Anterior cingulate cortex (tissue), 58 donors: Measurements from ENCODE around the gene LAMA3.

Source experiments
- DNase-seq, 58 donors: peaks; one replicate each; lab custom pipeline; 2025; lab: John Stamatoyannopoulos, UW

Gene LAMA3

DNA sequence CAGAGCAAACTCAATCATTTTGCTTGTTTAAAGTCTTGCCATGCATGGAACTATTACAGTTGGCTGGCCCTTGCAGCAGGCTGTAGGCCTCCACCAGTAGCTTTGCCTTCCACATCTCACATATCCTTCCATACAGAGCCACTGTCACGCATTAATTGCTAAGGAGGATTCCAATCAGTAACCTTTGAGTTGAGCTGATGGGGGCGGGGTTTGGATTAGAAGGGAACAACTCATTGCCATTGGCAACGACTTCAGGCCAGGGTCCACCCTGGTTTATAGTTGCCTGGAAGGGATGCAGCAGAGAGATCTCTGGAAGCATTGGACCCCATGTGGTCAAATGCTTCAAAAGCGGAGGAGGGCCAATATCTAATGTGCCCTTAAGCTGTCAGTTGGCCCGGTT is 262.0 kb downstream of the LAMA3 start:
- no peak for DNase-seq

DNA sequence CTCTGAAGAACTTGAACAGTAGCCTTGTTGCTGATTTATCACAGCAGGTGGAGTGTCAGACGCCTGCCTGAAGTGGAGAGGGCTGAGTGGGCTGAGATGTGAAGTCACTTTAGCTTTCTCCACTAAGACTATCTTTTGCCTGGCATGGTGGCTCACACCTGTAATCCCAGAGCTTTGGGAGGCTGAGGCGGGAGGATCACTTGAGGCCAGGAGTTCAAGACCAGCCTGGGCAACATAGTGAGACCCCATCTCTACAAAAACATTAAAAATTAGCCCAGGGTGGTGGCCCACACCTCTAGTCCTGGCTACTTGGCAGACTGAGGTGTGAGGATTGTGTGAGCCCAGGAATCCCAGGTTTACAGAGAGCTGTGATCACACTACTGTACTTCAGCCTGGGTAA is 264.7 kb downstream of the LAMA3 start:
- DNase-seq, result no peak

- DNase-seq, result no peak
Observed at GRCh38 chr18:23956483-23956882, 267.2 kb downstream of the LAMA3 start.

- peak in 52 of 58 donors; percentile 9 to 87 (median 66) for DNase-seq
Observed at GRCh38 chr18:23958036-23958435, 268.8 kb downstream of the LAMA3 start.

DNA sequence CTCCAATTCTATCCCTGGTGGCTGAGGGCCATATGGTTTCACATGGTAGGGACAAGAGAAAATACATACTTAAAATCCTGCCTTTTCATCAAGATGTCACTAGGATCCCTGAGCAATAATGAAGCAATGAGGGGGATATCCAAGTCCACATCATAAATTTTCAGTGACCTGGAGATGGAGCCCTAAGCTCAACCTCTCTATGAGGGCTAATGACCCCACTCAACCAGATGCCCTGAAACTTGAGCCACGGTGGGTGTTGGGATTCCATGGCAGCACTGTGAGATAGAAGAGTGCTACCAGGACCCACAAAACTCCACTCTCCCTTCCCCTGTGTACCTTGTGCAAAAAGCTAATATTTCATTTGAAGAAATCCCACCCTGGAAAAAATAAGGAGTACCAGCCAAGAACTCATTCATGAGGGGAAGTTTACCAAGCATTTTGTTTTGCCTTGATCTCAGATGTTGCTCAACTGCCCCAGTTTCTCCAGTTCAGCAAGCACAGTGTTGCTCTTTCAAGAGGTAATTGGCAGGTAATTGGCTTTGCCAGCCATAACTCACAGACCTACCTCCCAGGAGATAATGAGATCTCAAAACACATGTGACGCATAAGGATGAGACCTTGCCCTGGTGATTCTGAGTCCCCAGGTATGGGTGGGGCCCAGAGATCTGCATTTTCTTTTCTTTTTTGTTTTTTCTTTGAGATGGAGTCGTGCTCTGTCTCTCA is 274.4 kb downstream of the LAMA3 start:
- no peak for DNase-seq

- no peak for DNase-seq
Observed at GRCh38 chr18:23964282-23965238, 275.3 kb downstream of the LAMA3 start.

DNA sequence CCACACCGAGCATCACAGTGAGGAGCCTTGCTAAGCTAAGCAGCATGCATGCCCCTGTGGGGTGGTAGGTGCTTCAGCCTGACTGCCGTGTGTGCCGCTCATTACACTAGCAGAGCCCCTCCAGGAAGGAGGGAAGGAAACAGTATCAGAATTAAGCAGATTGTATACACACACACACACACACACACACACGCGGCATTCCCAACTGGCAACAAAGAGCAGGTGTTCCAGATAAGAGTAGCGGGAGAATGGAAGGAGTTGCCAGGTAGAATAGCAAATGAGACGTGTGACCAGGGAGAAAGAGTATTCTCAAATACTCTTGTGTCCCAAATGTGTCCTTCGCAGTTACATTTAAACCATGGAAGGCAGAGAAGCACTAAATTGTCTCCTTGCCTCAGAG is 277.7 kb downstream of the LAMA3 start:
- DNase-seq, result no peak

GRCh38 chr18:23967321-23968089 is 278.3 kb downstream of the LAMA3 start:
- no peak for DNase-seq

- DNase-seq, result no peak
Observed at GRCh38 chr18:23968638-23969604, 279.7 kb downstream of the LAMA3 start.

- DNase-seq, result no peak
Observed at GRCh38 chr18:23969664-23970063, 280.4 kb downstream of the LAMA3 start.

GRCh38 chr18:23970161-23971096 is 281.2 kb downstream of the LAMA3 start:
- DNase-seq, result no peak

DNA sequence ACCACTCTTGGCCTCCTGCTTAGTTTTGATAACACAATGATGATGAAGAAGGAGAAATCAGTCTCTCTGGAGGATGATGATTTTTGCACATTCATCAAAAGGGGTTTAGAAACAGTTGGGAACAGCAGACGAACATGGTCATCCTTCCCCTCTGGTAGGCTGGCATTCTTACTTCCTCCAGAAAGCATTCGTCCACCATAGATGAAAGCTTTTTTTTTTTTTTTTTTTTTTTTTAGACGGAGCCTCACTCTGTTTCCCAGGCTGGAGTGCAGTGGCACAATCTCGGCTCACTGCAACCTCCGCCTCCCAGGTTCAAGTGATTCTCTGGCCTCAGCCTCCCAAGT is 281.8 kb downstream of the LAMA3 start:
- no peak for DNase-seq

DNA sequence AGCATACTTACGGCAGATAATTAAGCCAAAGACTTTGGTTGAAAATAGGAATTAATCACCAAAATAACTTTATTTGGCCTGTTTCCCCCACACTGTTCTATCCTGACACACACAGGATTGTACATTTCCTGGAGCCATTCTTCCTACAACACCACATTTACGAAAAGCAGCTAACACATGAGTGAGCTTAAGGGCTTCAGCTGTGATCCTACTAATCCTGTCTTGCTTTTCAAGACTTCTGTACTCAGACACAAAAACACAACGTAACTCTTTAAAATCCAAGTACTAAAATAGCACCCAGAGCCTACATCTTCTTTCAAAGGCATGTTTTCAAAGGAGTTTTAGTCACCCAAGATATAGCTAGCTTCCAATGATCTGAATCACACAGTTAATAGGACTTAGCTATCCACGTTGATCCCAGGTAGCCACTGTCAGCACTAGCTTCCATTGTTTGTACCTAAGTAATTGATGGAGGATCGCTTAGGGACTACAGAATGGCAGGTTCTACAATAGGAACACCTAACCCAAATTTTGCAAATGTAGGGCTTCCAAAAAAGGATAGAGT is 282.5 kb downstream of the LAMA3 start:
- no peak for DNase-seq

GRCh38 chr18:23972453-23972852 is 283.2 kb downstream of the LAMA3 start:
- no peak for DNase-seq

DNA sequence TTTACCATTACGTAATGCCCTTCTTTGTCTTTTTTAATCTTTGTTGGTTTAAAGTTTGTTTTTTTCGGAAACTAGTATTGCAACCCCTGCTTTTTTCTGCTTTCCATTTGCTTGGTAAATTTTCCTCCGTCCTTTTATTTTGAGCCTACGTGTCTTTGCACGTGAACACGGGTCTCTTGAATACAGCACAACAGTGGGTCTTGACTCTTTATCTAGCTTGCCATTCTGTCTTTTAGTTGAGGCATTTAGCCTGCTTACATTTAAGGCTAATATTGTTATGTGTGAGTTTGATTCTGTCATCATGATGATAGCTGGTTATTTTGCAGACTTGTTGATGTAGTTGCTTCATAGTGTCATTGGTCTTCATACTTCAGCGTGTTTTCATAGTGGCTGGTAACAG is 287.9 kb downstream of the LAMA3 start:
- DNase-seq, result no peak

GRCh38 chr18:23977719-23978483 is 288.6 kb downstream of the LAMA3 start:
- no peak for DNase-seq

DNA sequence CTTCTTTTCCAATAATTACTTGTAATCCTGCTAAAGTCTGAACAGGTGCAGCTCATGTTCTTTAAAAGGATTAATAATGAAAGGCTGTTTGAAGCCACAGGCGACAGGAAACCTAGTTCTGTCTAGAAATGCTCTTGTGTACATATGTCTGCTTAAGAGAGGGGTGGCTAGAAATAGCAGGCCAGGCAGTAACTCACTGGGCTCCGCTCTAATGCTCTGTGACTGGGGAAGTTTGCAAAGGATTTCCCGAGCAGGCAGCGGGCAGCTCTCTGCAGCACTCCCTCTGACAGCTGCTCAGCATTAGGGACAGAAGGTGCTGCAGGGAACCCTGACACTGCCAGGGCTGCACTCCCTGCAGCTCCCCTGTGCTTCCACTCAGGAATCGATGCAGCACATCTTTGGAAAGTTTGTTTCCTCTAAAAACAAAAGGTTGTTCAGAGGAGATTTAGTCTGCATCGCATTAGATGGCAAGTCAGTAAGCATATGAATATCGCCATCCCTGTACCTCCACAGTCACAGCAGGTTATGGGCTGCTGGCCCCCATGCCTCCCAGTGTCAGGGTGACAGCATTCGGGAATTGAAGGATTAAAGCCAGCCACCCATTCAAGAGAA is 292.2 kb downstream of the LAMA3 start:
- DNase-seq, result no peak
